Metanephros (tissue), 1 donor: ENCODE results near the gene PRIMA1. TPM values are rescaled to one million over a fixed set of nuclear protein-coding genes. Genes with fewer than 3 reads are reported as not detected.

Experiments
- total RNA-seq: library from RNA; depleted of rRNA; stranded (reverse); fragments of >200 nt; gene quantifications from one replicate; pipeline ENCODE4 v1.2.3, GENCODE V29; 2014

PRIMA1 gene
- 0.41 TPM for total RNA-seq

DNA sequence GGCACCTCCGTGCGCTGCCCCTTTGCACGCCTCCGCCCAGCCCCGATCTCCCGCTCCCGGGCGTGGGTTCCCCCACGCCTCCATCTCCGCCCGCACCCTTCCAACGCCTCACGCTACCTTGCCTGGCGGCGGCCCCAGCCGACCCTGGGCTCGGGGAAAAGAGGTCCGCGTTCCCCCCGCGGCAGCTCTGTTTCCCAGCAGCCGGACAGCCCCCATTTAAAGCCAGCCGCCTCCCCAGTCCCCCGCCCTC, at the start of gene PRIMA1:
Gene PRIMA1, minus strand, starts transcription at position 193 of the 250 bp plus-strand sequence. CDS start 767 bp downstream, outside the sequence.

Other genes starting within 250 kb of the PRIMA1 start
- not detected for gene FAM181A, start 138.9 kb upstream of the PRIMA1 start, total RNA-seq
- gene ASB2, start 188.1 kb upstream of the PRIMA1 start, total RNA-seq = 14.4 TPM
- gene CCDC197, start 208.8 kb upstream of the PRIMA1 start, total RNA-seq = 0.23 TPM
- 3.7 TPM for gene OTUB2, start 237.9 kb upstream of the PRIMA1 start, total RNA-seq